H1 (cell line): ENCODE results near the gene CCDC175. TPM values are rescaled to one million over a fixed set of nuclear protein-coding genes. Genes with fewer than 3 reads are reported as not detected.

Experiments used
- E2F6 ChIP-seq: IDR thresholded peaks from 2 replicates; pipeline ENCODE4 v1.6.1; 2012; ENCODE audit warnings: inconsistent platforms
- POLR2A ChIP-seq, 2 experiments: IDR thresholded peaks; 1 replicate in 1 of 2; 2 replicates in 1 of 2; pipeline ENCODE4 v1.6.1; 2011; ENCODE audit warnings: low read depth in 2 of 2, low read length in 2 of 2, mild to moderate bottlenecking in 2 of 2; ENCODE audit errors: control extremely low read depth in 1 of 2
- TAF7 ChIP-seq: optimal IDR thresholded peaks from 2 replicates; pipeline ENCODE3; 2011; ENCODE audit warnings: low read depth, mild to moderate bottlenecking, inconsistent platforms, low read length, moderate library complexity, borderline replicate concordance
- polyA plus RNA-seq, 7 experiments: library from polyadenylated mRNA; depleted of rRNA in 3 of 7; stranded (reverse) in 5 of 7; unstranded in 2 of 7; fragments of >200 nt in 5 of 7; fragments of 200-250 nt in 2 of 7; gene quantifications; 1 replicate in 5 of 7; 2 replicates in 1 of 7; 4 replicates in 1 of 7; pipeline versions ENCODE4 v1.2.1 to v1.2.3, GENCODE V29; 2011 to 2013; ENCODE audit warnings: missing spikeins in 2 of 7, mixed read lengths in 2 of 7
- total RNA-seq: library from RNA; stranded (reverse); fragmentation: NEBNext Ultra II Directional; extraction: Animal tissue kit (Norgen Biotek cat#: 25700); gene quantifications from 2 replicates; pipeline ENCODE4 v1.2.1, GENCODE V29; 2021

Gene CCDC175
- total and polyA plus RNA-seq, 2 of the 8 experiments (the other 6 are each of a cell fraction or from before 2014, with no cell fraction given), result 0.19 TPM; not detected in 1

DNA sequence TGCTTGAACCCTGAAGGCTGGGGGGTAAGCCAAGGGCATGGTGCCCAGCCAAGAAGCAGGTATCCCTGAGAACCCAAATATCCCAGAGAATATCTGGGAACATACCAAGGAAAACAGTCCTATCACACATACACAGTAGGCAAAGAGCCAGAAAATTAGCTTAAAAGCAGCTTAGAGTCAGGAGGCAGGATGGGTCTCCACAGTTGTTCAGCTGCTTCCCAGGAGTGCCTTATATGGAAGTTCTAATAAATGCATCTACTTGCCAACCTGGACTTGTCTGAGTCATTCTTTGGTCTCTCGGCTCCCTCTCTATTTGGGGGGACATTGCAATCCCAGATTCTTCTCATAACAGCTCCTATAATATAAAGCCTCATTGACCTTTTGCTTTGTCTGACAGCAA, 102.4 kb downstream of the CCDC175 start (continued):
- no peak for TF ChIP-seq E2F6
- no peak for TF ChIP-seq POLR2A (IDR thresholded peaks at IDR 0.05; ENCODE audit: control extremely low read depth in 1 of 2, low read depth in 2 of 2, low read length in 2 of 2)
- TF ChIP-seq TAF7, result no peak
